Keratinocyte (primary cell): ENCODE results near the gene KCTD2. TPM values are rescaled to one million over a fixed set of nuclear protein-coding genes. Genes with fewer than 3 reads are reported as not detected.
"Not testable (repeated sequence)": the region's sequence is repeated elsewhere in the genome, so short reads cannot be mapped to it uniquely, and the experiment has no call there.

Experiments
- DNase-seq: peaks from one replicate; pipeline ENCODE4 v3.0.0-alpha.2; 2011; ENCODE audit warnings: low read depth, missing footprints, low spot score
- FAIRE-seq: peaks from 2 replicates; lab custom pipeline; 2011; peaks lifted over from hg19 to GRCh38; lab: Jason Lieb, UNC
- H2AFZ ChIP-seq: 2 replicates; pipeline ENCODE4 v1.6.0; 2012; ENCODE audit warnings: low read length, control low read depth, inconsistent platforms; ENCODE audit not compliant: control insufficient read depth
- H3K27ac ChIP-seq: 2 replicates; pipeline ENCODE4 v1.5.1; 2011; ENCODE audit warnings: low read length; ENCODE audit not compliant: control insufficient read depth, insufficient read depth
- H3K27me3 ChIP-seq: 3 replicates; pipeline ENCODE4 v1.6.0; 2011; ENCODE audit warnings: low read length; ENCODE audit not compliant: control insufficient read depth, insufficient read depth; ENCODE audit errors: extremely low read depth
- H3K36me3 ChIP-seq, 2 experiments: 2 replicates in 1 of 2; 3 replicates in 1 of 2; pipeline ENCODE4 v1.5.1; 2011; ENCODE audit warnings: low read length in 2 of 2, mild to moderate bottlenecking in 1 of 2; ENCODE audit not compliant: control insufficient read depth in 2 of 2, insufficient read depth in 2 of 2; ENCODE audit errors: extremely low read depth in 1 of 2
- H3K4me1 ChIP-seq: 3 replicates; pipeline ENCODE4 v1.5.1; 2011; ENCODE audit warnings: low read length; ENCODE audit not compliant: control insufficient read depth, insufficient read depth; ENCODE audit errors: extremely low read depth
- H3K4me2 ChIP-seq: 3 replicates; pipeline ENCODE4 v1.6.0; 2011; ENCODE audit warnings: low read depth, low read length; ENCODE audit not compliant: control insufficient read depth, insufficient read depth; ENCODE audit errors: extremely low read depth
- H3K4me3 ChIP-seq, 3 experiments: fragments of 200-600 bp in 1 of 3; sonication (generic) in 1 of 3; 2 replicates in 2 of 3; 3 replicates in 1 of 3; pipeline ENCODE4 v1.5.1; 2011 to 2016; ENCODE audit warnings: low read length in 3 of 3, mild to moderate bottlenecking in 3 of 3, control low read depth in 2 of 3, inconsistent platforms in 1 of 3, low read depth in 1 of 3, mixed read lengths in 1 of 3, mixed run types in 1 of 3, moderate library complexity in 1 of 3; ENCODE audit not compliant: control insufficient read depth in 2 of 3, insufficient read depth in 2 of 3; ENCODE audit errors: extremely low read depth in 1 of 3
- H3K79me2 ChIP-seq: 2 replicates; pipeline ENCODE4 v1.6.0; 2012; ENCODE audit warnings: low read length; ENCODE audit not compliant: control insufficient read depth, insufficient read depth
- H3K9ac ChIP-seq: 3 replicates; pipeline ENCODE4 v1.6.0; 2011; ENCODE audit warnings: low read length; ENCODE audit not compliant: control insufficient read depth, insufficient read depth; ENCODE audit errors: extremely low read depth
- H3K9me1 ChIP-seq: 3 replicates; pipeline ENCODE4 v1.6.0; 2011; ENCODE audit warnings: low read length; ENCODE audit not compliant: control insufficient read depth, insufficient read depth; ENCODE audit errors: extremely low read depth
- H3K9me3 ChIP-seq: 2 replicates; pipeline ENCODE4 v1.5.1; 2012; ENCODE audit warnings: low read depth, low read length; ENCODE audit not compliant: control insufficient read depth
- H4K20me1 ChIP-seq: 3 replicates; pipeline ENCODE4 v1.6.0; 2011; ENCODE audit warnings: low read length; ENCODE audit not compliant: control insufficient read depth, insufficient read depth; ENCODE audit errors: extremely low read depth
- EZH2 ChIP-seq: IDR thresholded peaks from one replicate; pipeline ENCODE4 v1.6.1; 2012; ENCODE audit warnings: inconsistent platforms, mild to moderate bottlenecking, low read length, moderate library complexity
- dilution Hi-C: fragments of 300-500 bp; cut with MboI; formaldehyde crosslinking; loops from one replicate; pipeline ENCODE4 v1.7.0; 2020; ENCODE audit warnings: low sequenced_read_pairs; ENCODE audit not compliant: extremely low pct_ligation_motif_present
- polyA plus RNA-seq, 5 experiments: library from polyadenylated mRNA; depleted of rRNA in 3 of 5; stranded (reverse) in 3 of 5; stranded (forward) in 1 of 5; unstranded in 1 of 5; fragments of >200 nt; gene quantifications; 1 replicate in 1 of 5; 2 replicates in 3 of 5; 3 replicates in 1 of 5; pipeline versions ENCODE4 v1.2.1 to v1.2.3, GENCODE V29; 2011 to 2012; ENCODE audit warnings: missing spikeins in 2 of 5, low read depth in 1 of 5, low replicate concordance in 1 of 5
- TF ChIP-seq, protein P1 (sequence below), 3 experiments: IDR thresholded peaks in 1 of 3; conservative IDR thresholded peaks in 1 of 3; optimal IDR thresholded peaks in 1 of 3; 2 replicates in 2 of 3; 3 replicates in 1 of 3; pipeline versions ENCODE3 to v1.5.1; 2011; ENCODE audit warnings: low read length in 3 of 3, mild to moderate bottlenecking in 3 of 3, moderate library complexity in 2 of 3, control low read depth in 1 of 3, inconsistent platforms in 1 of 3; ENCODE audit not compliant: insufficient read depth in 2 of 3; ENCODE audit errors: extremely low read depth in 1 of 3

KCTD2 gene
- polyA plus RNA-seq, 1 donor (not counting 4 experiments of a cell fraction or from before 2014, with no cell fraction given) = 20.7 TPM

DNA sequence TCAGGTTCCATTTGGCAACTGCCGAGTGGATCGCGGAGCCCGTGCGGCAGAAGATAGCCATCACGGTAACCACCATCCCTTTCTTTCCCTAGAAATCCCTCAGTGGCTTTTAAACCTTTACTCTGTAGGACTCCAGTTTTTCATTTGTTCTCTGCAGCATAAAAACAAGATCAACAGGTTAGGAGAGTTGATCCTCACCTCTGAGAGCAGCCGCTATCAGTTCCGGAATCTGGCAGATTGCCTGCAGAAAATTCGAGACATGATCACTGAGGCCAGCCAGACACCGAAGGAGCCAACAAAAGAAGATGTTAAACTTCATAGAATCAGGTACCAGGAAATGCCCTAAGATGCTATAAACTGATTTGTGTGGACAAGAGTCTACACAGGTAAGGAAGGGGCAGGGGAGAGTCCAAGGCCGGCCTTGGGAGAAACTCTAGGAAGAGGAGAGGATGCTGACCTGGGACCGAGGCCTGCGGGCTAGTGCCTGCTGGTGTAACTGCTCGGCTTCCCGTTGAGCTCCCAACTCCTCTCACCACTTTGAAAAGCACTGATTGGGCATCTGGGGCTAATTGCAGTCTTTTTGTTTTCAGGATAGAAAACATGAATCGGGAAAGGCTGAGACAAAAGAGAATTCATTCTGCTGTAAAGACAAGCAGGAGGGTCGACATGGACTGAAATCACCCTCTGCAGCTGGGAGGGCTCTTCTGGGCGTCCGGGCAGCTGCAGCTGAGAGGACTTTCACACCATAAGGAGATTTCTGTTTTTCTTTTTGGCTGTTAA lies 26.5 kb upstream of the KCTD2 start:
- Histone ChIP-seq H3K4me3 (no peak overlapping the region), H3K9ac (no peak overlapping the region), H3K27ac (no peak overlapping the region), H3K9me1 (no peaks in the 10 kb centered on the region), H3K4me1 (no peaks in the 10 kb centered on the region), H3K9me3 (no peaks in the 10 kb centered on the region), H2AFZ (no peak overlapping the region), H4K20me1 (no peaks in the 10 kb centered on the region), H3K4me2 (no peak overlapping the region), H3K27me3 (no peaks in the 10 kb centered on the region), H3K36me3 (peaks cover 21 to 27% of the 10 kb centered on the region in 2 experiments), H3K79me2 (peaks cover 6% of the 10 kb centered on the region)
- DNase-seq (no peak), FAIRE-seq (no peak)
- dilution Hi-C loops = no loop called here
- TF ChIP-seq EZH2 = no peak
- TF ChIP-seq, protein P1, sequence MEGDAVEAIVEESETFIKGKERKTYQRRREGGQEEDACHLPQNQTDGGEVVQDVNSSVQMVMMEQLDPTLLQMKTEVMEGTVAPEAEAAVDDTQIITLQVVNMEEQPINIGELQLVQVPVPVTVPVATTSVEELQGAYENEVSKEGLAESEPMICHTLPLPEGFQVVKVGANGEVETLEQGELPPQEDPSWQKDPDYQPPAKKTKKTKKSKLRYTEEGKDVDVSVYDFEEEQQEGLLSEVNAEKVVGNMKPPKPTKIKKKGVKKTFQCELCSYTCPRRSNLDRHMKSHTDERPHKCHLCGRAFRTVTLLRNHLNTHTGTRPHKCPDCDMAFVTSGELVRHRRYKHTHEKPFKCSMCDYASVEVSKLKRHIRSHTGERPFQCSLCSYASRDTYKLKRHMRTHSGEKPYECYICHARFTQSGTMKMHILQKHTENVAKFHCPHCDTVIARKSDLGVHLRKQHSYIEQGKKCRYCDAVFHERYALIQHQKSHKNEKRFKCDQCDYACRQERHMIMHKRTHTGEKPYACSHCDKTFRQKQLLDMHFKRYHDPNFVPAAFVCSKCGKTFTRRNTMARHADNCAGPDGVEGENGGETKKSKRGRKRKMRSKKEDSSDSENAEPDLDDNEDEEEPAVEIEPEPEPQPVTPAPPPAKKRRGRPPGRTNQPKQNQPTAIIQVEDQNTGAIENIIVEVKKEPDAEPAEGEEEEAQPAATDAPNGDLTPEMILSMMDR (optimal IDR thresholded peaks at IDR 0.05 in 1 of 3, IDR thresholded peaks at IDR 0.05 in 1 of 3, conservative IDR thresholded peaks at IDR 0.05 in 1 of 3; ENCODE audit: extremely low read depth in 1 of 3, insufficient read depth in 2 of 3, low read length in 3 of 3) = no peak

DNA sequence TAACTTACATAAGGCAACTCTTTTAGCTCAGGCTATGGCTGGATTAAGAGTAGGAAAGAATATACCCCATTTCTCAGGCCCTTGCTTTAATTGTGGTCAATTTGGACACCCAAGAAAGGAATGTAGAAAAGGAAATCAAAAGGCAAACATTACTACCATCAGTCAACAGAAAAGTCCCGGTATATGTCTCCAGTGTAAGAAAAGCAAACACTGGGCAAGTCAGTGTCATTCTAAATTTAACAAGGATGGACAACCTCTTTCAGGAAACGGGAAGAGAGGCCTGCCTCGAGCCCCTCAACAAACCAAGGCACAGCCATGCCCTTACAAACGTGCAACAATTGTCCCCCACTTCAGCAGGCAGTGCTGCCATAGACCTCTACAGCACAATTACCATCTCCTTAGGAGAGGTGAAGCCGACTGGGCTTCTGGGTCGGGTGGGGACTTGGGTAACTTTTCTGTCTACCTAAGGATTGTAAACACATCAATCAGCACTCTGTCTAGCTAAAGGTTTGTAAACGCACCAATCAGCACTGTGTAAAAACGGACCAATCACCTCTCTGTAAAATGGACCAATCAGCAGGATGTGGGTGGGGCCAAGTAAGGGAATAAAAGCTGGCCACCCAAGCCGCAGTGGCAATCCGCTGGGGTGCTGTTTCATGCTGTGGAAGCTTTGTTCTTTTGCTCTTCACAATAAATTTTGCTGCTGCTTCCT lies 22.2 kb upstream of the KCTD2 start:
- Histone ChIP-seq H4K20me1 (no peaks in the 10 kb centered on the region), H3K4me2 (no peak overlapping the region), H3K79me2 (no peaks in the 10 kb centered on the region), H2AFZ (no peak overlapping the region), H3K9me1 (no peaks in the 10 kb centered on the region), H3K9me3 (no peaks in the 10 kb centered on the region), H3K4me1 (no peaks in the 10 kb centered on the region), H3K4me3 (no peak overlapping the region), H3K9ac (no peak overlapping the region), H3K27me3 (no peaks in the 10 kb centered on the region), H3K36me3 (peaks cover 15 to 17% of the 10 kb centered on the region in 2 experiments), H3K27ac (no peak overlapping the region)
- DNase-seq = no peak
- TF ChIP-seq EZH2 = no peak
- TF ChIP-seq, protein P1 (optimal IDR thresholded peaks at IDR 0.05 in 1 of 3, IDR thresholded peaks at IDR 0.05 in 1 of 3, conservative IDR thresholded peaks at IDR 0.05 in 1 of 3; ENCODE audit: extremely low read depth in 1 of 3, insufficient read depth in 2 of 3, low read length in 3 of 3) = no peak
- FAIRE-seq = no peak
- dilution Hi-C loops = no loop called here

DNA sequence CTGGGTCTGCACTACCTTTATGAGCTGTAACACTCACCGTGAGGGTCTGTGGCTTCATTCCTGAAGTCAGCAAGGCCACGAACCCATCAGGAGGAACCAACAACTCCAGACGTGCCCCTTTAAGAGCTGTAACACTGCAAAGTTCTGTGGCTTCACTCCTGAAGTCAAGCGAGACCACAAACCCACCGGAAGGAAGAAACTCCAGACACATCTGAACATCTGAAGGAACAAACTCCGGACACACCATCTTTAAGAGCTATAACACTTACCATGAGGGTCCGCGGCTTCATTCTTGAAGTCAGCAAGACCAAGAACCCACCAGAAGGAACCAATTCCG lies 21.7 kb upstream of the KCTD2 start:
- H2AFZ ChIP-seq, H3K79me2 ChIP-seq, H3K27me3 ChIP-seq, H3K9me3 ChIP-seq, H3K4me1 ChIP-seq, H3K9ac ChIP-seq, H4K20me1 ChIP-seq, H3K9me1 ChIP-seq, H3K27ac ChIP-seq, dilution Hi-C loops, H3K4me2 ChIP-seq, FAIRE-seq, DNase-seq, H3K4me3 ChIP-seq: not testable (repeated sequence)
- H3K36me3 ChIP-seq = peaks cover 9 to 16% of the 10 kb centered on the region in 2 experiments
